ENCODE results near the gene NUDCD2.
"Not testable (repeated sequence)": the region's sequence is repeated elsewhere in the genome, so short reads cannot be mapped to it uniquely, and the experiment has no call there.

NUDCD2 gene

DNA sequence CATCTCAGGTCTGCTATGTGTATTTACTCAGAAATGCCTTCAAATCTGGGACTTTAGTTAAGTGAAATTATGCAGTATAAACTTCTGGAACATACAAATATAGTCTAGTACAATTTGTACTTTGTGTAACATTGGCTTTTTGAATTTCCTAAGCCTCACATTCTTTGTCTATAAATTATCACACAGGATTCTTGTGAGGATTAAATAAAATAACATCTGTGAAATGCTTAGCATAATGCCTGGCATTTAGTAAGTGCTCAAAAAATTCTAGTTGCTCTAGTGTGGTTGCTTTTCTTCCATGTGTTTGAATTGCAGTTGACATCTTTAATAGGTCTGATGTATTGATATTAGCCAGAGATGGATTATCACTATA lies 3.1 kb upstream of the NUDCD2 start:
- DNase-seq = no peak

DNA sequence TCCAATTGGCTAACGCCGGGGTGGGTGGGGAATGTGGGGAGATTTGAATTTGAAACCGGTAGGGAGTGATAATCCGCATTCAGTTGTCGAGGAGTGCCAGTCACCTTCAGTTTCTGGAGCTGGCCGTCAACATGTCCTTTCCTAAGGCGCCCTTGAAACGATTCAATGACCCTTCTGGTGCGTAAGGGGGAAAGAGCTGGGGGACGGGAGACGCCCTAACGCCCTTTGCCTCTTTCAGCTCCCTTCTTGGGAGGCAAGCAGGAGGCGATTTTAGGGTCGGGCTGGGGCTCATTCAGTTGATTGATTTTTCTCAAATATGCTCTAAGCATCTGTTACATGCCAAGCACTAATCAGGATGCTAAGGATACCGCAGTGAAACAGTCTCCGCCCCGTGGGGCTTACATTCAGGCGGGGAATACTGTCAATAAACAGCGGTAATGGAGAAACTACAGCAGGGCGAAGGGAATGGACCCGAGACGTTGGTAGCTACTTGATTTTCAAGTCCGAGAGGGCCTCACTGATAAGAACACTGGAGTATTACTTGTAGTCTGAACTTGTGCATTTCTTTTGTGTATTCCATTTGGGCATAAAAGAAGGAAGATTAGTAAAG lies 765 bp upstream of the NUDCD2 start, which contains the start of gene HMMR:
Gene HMMR, plus strand, starts transcription at position 71 of the 610 bp plus-strand sequence. Its CDS starts 61 bp downstream, at position 132.
- peak in 1 of 2 experiments; percentile 36 for DNase-seq

GRCh38 chr5:163459462-163459818 lies 462 bp downstream of the NUDCD2 start:
- DNase-seq = no peak

GRCh38 chr5:163458778-163459385 lies 1.0 kb downstream of the NUDCD2 start:
- DNase-seq = no peak

DNA sequence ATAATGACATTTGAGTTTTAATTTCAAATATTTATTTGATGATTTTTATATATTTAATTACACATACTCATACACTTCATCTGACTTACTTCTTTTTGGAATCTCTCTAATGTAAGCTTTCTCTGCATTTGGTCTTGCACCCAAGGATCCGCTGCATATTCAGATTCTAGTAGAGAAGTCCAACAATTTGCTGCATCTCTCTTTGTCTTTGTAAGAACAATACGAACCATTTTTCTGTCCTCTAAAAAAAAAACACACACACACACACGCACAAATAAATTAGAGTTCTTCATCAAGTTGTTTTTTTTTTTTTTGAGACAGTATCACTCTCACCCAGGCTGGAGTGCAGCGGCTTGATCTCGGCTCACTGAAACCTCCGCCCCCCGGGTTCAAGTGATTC lies 3.1 kb downstream of the NUDCD2 start:
- DNase-seq = no peak

- DNase-seq = no peak
Measured at GRCh38 chr5:163456029-163456589, 3.8 kb downstream of the NUDCD2 start.

- not testable (repeated sequence) for DNase-seq
Measured at GRCh38 chr5:163455406-163455805, 4.5 kb downstream of the NUDCD2 start.

DNA sequence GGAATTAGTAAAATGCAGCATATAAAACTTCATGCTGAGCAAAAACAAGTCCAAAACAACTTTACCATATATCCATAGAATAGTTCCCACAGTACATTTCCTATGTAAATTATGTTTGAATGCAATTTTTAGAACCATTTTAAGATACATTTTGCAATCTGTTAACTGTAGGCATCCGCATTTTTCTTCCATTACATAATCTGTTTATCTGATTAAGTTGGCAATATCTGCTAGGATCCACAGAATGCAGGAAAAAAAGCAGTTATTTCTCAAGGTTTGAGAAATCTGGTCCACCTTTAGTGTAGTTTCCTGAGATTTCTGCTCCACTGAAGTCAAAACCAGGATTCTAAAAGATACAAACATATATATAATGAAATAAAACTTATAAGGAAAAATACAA lies 6.2 kb downstream of the NUDCD2 start:
- DNase-seq = no peak

DNA sequence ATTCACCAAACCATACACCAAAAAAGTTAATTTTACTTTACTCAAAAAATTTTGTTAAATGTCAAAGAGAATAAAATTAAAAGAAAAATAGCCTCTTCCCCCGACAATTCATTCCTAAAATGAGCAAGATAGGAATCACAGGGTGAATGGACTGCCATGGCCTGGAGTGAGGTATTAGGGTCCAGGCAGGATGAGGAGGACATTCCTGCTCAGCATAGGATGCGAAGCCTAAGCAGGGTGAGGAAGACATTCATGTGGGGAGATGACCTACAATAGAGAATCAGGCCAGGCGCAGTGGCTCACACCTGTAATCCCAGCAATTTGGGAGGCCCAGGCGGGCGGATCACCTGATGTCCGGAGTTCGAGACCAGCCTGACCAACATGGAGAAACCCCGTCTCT lies 8.4 kb downstream of the NUDCD2 start:
- DNase-seq = no peak

GRCh38 chr5:163448491-163448890 lies 11.4 kb downstream of the NUDCD2 start:
- DNase-seq = no peak

GRCh38 chr5:163447875-163448274 lies 12.0 kb downstream of the NUDCD2 start:
- DNase-seq = no peak

GRCh38 chr5:163447191-163447590 lies 12.7 kb downstream of the NUDCD2 start:
- DNase-seq = no peak

DNA sequence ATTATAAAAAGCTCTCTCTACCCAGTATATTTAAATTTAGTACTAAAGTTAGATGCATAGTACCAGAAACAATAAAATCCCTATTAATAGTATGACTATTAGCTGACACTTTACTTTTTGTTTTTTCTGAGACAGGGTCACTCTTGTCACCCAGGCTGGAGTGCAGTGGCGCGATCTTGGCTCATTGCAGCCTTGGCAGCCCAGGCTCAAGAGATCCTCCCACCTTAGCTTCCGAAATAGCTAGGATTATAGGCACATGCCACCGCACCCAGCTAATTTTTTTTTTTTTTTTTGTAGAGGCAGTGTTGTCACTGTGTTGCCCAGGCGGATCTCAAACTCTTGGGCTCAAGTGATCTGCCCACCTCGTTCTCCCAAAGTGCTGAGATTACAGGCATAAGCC lies 14.6 kb downstream of the NUDCD2 start:
- DNase-seq = no peak

- DNase-seq = no peak
Measured at GRCh38 chr5:163444526-163444925, 15.4 kb downstream of the NUDCD2 start.

- DNase-seq = no peak
Measured at GRCh38 chr5:163440954-163441353, 18.9 kb downstream of the NUDCD2 start.

DNA sequence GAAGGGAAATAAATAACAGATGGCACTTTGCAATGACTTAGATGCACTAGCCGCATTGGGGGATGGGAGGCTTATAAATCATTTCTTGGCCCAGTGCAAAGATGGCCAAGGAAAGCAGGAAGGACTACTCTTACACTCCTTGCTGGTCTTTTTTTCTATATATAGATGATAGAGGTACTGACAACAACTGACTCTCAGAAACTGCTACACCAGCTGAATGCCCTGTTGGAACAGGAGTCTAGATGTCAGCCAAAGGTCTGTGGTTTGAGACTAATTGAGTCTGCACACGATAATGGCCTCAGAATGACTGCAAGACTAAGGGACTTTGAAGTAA lies 20.8 kb downstream of the NUDCD2 start:
- DNase-seq = no peak

DNA sequence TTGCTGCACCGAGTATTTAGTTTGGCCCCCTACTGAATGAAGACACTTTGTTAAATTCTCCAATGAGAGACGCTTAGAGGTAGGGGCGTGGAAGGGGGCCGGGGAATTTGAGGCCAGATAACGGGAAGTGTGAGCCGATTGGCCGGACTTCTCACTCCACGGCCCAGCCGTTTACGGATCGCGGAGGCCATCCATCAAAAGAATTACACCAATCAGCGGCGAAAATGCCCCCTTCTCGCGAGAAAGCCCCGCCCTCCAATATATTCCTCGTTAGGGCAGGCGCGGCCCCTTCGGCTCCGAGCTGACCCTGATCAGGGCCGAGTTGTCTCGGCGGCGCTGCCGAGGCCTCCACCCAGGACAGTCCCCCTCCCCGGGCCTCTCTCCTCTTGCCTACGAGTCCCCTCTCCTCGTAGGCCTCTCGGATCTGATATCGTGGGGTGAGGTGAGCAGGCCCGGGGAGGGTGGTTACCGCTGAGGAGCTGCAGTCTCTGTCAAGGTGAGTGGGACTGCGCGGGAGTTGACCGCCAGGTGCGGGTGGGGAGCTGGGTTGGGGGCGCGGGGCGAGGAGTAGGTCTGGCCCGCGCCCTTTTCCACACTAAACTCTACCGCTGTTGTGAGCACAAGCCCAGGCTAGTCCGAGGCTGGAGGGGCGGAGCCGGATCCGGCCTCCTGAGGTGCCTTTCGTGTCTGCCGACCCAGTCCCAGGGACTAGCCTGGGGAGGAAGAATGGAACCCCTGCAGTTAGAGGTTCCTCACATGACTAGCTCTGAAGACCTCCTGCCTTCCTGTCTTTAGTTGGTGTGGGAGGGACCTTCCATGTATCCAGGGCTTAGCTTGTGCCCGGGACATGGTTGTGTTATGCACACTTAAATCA lies 22.4 kb downstream of the NUDCD2 start, which contains the start of gene CCNG1:
Gene CCNG1, plus strand, starts transcription at position 287 of the 874 bp plus-strand sequence. CDS start 1,662 bp downstream, outside the sequence.
- peak; percentile 97 to 98 for DNase-seq

- DNase-seq = no peak
Measured at GRCh38 chr5:163437011-163437308, 22.9 kb downstream of the NUDCD2 start.

GRCh38 chr5:163436515-163436914 lies 23.4 kb downstream of the NUDCD2 start:
- DNase-seq = no peak

DNA sequence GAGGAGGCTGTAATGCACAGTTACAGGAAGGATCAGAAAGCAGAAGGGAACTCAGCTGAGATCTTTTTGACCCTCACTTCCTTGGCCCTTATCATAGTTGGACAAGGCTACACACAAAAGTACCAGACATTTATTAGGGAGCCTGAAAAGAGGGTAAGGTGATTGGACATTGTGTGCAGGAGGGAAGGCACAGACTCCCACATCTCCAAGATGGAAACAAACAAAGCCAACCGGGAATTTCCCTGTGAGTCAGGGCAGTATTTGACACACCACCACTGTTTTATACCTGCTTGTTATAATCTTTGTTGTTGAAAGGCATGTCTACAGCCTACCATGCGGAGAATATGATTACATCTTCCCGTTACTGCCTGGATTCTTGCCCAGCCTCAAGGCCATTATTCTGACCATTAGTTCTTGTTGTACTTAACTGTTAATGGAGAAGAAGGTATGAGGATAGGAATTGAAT lies 25.5 kb downstream of the NUDCD2 start:
- no peak for DNase-seq

DNA sequence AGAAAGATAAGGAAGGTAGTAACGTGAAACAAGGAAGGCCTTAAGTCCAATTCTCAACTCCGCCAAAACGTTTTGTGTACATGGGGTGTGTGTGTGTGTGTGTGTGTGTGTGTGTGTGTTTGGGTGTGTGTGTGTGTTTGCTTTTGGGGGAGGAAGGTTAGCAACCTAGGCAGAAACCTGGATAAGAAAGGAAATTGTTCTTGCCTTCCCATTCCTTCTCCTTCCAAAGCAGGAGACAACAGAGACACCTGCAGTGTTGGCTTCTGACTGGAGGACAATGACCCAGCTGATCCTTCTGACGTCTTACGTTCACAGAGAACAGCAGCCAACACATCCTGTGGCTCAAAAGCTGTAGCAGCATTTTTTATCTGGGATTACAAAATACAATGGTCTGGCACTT lies 26.6 kb downstream of the NUDCD2 start:
- DNase-seq = no peak

DNA sequence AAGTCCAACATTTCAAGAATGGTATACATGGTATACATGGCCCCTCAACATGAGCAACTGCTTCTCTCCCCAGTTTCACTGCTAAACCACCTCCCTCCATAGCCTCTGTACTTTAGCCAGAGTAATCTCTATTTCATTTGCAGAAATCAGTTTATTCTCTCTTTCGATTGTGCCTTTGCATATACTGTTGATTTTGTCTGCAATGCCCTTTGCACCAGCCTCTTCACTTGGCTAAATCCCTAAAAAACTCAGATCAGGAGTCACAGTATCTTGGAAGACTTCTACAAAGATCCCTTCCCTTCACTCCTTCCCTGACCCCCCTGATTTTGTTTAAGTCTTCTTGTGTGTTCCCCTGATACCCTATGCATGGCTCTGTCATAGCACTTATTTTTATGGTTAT lies 27.4 kb downstream of the NUDCD2 start:
- DNase-seq = no peak

GRCh38 chr5:163426128-163426527 lies 33.8 kb downstream of the NUDCD2 start:
- not testable (repeated sequence) for DNase-seq

DNA sequence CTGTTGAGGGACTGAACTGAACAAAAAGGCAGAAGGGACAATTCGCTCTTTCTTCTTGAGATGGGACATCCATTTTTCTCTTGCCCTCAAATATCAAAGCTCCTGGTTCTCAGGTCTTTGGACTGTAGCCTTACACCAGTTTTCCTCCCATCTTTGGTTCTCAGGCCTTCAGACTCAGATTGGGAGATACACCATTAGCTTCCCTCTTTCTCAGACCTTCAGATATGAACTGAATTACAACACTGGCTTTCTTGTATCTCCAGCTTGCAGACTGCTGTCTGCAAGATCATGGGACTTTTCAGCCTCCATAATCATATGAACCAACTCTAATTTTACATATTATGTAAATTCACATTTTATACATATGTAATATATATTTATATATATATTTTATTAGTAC lies 35.1 kb downstream of the NUDCD2 start:
- no peak for DNase-seq

All from SHP77 (cell line).